Body of pancreas (tissue), 4 donors: ENCODE data around the gene AUTS2.

Experiments
- POLR2A ChIP-seq, 3 donors: fragments of 450-650 bp; IDR thresholded peaks; one replicate each; pipeline ENCODE4 v1.6.1; 2016; ENCODE audit warnings: antibody characterized with exemption in 3 of 3, mild to moderate bottlenecking in 2 of 3
- TF ChIP-seq, protein P1 (sequence below), 7 experiments: fragments of 450-650 bp in 4 of 7; fragments of 200-600 bp in 3 of 7; sonication (generic) in 3 of 7; IDR thresholded peaks; one replicate each; pipeline ENCODE4 v1.5.1; 2016 to 2019; ENCODE audit warnings: antibody characterized with exemption in 7 of 7

DNA sequence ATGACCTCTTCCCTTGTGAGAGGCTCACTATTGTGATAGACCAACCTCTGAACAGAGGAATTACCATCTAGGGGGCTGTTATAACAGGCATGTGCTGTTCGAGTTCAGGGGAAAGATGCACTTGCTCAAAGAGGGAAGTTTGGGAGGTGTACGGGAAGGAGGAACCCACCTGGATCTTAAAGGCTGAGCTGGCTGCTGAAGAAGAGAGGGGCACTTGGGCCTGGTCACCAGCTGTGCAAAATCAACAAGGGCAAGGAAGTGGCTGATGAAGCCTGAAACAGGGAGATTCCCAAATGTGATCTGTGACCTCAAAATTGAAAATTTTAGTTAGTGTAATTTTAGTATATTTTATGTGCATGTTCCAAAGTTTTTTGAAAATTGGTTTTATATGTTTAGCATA, 407.2 kb downstream of the AUTS2 start:
- TF ChIP-seq POLR2A (IDR thresholded peaks at IDR 0.05): no peak
- TF ChIP-seq, protein P1, sequence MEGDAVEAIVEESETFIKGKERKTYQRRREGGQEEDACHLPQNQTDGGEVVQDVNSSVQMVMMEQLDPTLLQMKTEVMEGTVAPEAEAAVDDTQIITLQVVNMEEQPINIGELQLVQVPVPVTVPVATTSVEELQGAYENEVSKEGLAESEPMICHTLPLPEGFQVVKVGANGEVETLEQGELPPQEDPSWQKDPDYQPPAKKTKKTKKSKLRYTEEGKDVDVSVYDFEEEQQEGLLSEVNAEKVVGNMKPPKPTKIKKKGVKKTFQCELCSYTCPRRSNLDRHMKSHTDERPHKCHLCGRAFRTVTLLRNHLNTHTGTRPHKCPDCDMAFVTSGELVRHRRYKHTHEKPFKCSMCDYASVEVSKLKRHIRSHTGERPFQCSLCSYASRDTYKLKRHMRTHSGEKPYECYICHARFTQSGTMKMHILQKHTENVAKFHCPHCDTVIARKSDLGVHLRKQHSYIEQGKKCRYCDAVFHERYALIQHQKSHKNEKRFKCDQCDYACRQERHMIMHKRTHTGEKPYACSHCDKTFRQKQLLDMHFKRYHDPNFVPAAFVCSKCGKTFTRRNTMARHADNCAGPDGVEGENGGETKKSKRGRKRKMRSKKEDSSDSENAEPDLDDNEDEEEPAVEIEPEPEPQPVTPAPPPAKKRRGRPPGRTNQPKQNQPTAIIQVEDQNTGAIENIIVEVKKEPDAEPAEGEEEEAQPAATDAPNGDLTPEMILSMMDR (IDR thresholded peaks at IDR 0.05): no peak
